HK-2 (cell line): ENCODE results near the gene FRS2.
"Not testable (repeated sequence)": the region's sequence is repeated elsewhere in the genome, so short reads cannot be mapped to it uniquely, and the experiment has no call there.

Experiments used
- DNase-seq: peaks from one replicate; pipeline ENCODE4 v3.0.0-alpha.2; 2018; ENCODE audit not compliant: unreplicated experiment

The FRS2 gene

DNA sequence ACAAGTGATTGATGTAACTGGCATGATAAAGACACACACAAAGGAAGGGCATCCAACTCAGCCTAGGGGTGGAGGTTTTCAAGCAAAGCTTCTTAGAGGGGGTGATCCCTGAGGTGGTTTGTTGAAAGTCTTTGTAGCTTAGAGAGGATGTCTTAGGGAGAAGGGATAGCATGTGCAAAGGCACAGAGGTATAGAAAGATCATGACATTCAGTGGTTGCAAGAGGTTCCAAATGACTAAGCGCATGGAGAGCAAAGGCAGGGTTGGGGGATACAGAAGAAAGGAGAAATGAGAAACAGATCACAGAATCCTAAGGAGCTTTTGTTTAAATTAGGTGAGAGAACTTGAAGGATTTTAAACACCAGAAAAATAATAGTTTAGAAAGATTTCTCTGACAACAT is 109.9 kb downstream of the FRS2 start:
- DNase-seq, result no peak

DNA sequence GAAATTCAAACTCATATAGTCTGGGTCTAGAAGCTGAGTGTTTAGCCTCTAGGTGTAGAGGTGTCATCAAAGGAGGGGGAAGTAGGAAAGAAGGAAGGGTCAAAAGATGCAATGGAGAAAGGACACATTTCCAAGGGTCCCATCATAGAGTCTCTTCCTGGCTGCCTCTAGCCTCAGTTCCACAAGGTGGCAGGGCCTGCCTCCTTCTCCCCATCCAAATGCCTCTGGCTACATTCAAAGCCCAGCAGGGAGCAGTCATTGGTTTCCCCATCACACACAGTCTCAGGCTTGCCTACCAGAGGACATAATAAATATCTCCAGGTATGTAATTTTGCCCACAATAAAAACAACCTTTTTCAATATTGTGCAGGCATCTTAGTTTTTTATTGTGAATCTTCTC is 113.0 kb downstream of the FRS2 start:
- no peak for DNase-seq

GRCh38 chr12:69585189-69586062 is 115.2 kb downstream of the FRS2 start, which contains the start of gene CCT2:
Gene CCT2, plus strand, starts transcription at chr12:69585459. Its CDS starts 63 bp downstream, at chr12:69585522.
- DNase-seq, result peak; percentile 94

DNA sequence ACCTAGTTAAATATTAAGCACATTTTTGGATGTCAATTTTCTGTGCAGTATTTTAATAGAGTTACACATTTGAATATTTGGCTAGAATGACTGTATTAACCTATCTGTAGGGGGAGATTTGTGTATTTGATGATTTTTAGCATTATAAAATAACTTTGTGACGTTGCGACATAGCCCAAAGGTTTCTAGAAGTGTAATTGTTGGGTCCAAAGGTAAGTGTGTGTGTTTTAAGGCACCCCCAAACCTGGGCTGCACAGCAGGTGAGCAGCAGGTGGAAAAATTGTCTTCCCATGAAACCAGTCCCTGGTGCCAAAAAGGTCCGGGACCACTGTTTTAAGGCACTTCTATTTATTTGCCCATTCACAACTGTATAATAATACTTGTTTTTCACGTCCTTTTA is 118.3 kb downstream of the FRS2 start:
- no peak for DNase-seq

DNA sequence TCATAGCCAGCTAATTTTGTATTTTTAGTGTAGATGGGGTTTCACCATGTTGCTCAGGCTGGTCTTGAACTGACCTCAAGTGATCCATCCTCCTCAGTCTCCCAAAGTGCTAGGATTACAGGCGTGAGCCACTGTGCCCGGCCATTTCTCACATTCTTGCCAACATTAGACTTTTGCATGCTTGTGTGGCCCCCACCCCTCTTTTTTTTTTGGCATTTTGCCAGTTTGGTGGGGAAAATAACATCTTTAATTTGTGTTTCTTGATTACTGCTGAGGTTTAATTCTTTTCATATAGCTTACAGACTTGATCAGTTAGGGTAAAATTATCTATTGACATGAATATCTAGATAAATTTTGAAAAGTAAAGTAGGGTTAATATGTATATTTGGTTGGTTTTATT is 118.9 kb downstream of the FRS2 start:
- no peak for DNase-seq

- DNase-seq, result no peak
Observed at GRCh38 chr12:69595689-69596088, 125.5 kb downstream of the FRS2 start.

DNA sequence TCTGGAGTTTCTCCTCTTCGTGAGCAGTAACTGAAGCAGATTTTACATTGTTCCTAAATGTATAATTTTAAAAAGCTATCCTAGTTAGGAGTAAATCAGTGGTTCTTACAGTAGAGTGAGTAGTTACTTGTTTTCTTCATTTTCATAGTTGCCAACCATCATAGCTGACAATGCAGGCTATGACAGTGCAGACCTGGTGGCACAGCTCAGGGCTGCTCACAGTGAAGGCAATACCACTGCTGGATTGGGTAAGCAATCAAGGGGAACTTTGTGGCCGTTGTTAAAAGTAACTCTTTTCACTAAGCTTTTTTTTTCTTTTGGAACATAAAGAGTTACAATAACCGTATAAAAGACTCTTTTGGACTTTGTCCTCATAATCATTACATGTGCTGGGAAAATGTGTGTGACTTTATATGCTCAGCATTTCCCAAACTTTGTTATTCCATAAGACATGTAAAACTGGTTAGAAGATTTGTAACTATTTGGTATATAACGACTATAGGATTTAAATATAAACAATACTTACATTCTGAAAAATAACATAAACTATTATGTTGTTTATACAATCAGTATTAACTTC is 128.1 kb downstream of the FRS2 start:
- DNase-seq, result no peak

DNA sequence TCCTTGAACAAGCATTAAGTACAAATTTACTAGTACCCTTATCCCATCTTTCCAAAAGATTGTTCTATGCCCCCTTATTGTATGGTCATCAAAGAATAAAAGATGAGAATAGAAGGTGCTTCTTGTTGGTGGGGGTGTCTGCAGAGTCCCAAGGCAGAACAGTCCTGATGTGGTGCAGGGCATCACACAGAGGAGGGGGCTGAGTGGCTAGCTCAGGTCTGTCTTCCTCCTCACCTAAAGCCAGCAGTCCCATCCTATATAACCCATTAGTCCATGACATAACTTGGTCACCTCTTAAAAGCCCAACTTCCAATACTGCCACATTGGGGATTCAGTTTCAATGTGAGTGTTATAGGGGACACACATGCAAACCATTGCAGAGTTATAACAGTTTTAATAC is 130.6 kb downstream of the FRS2 start:
- DNase-seq, result no peak

DNA sequence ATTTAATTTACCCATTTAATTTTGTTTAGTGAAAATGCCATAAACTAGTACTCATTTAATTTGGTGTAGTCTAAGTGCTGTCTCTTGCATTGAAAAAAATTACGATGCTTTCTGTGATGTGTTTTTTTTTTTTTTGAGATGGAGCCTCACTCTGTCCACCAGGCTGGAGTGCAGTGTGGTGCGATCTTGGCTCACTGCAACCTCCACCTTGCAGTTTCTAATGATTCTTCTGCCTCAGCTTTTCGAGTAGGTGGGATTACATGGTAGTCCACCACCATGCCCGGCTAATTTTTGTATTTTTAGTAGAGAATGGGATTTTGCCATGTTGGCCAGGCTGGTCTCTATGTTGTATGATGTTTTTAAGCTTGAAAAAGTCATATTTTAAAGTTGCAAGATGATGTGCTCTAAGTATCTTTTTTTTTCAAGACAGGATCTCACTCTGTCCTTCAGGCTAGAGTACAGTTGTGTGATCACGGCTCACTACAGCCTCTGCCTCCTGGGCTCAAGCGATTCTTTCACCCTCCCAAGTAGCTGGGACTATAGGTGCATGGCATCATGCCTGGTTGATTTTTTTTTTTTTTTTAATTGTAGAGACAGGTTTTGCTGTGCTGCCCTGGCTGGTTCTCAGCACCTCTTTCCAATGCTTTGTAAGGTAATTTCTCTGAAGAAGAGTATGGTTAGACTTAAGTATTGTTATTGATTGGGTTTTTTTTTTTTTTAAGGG is 131.9 kb downstream of the FRS2 start:
- DNase-seq, result no peak

DNA sequence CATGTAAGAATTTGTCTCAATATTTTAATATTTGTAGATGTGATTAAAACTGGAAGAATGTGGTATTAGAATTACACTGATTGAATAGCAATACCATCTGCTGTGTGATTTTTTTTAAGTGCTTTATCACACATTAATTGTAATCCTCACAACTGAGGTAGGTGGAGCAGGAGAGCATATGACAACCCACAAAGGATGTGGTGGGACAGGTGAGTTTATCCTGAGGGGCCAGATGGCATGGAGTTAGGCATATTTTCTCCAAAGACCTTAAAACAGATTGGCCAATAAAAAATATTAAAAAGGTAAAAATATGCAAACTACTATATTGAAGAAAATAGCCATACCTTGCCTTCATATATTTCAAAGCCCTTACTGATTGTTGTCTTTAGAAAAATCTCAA is 132.8 kb downstream of the FRS2 start:
- DNase-seq, result no peak

GRCh38 chr12:69603556-69603955 is 133.4 kb downstream of the FRS2 start:
- DNase-seq, result not testable (repeated sequence)

GRCh38 chr12:69604275-69604674 is 134.1 kb downstream of the FRS2 start:
- not testable (repeated sequence) for DNase-seq

DNA sequence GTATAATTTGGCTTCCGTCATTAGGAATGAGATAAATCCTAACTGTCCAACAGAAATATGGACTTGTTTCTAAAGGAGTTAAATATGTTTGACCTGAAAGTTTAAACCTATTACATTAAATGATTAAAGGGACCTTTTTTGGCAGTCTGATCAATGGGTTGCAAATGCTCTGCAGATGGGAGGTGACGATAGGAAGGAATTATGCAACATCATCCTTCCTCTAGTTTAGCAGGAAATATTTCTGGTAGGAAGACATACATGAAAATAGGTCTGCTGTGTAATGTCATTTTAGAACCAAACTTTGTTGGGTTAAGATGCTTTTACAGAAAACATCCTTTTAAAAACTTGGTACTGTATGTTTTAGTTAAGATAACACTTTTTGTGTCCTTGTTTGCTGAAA is 137.9 kb downstream of the FRS2 start:
- no peak for DNase-seq

GRCh38 chr12:69610126-69610525 is 139.9 kb downstream of the FRS2 start:
- no peak for DNase-seq

DNA sequence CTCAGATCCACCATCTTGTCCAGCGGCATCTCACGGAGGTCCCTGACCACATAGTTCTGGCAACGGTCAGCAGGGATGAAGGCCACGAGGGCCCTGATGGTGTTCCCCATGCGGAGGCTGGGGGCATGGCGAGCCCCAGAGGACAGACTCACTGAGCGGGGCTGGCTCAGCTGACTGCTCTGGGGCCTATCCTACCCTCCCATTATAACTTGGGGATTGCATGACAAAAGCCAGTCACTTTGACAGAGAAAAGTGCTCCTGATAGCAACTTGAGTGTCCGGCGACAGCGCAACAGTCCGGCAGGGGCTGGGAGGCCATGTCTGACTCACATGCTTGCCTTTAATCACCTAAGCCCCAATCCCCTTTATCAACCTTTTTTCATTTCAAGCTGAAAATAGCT is 140.5 kb downstream of the FRS2 start, which contains the start of gene LRRC10:
Gene LRRC10 (minus strand): TSS at position 179 of the 400 bp plus-strand sequence. CDS start 69 bp downstream, at position 110.
- no peak for DNase-seq

DNA sequence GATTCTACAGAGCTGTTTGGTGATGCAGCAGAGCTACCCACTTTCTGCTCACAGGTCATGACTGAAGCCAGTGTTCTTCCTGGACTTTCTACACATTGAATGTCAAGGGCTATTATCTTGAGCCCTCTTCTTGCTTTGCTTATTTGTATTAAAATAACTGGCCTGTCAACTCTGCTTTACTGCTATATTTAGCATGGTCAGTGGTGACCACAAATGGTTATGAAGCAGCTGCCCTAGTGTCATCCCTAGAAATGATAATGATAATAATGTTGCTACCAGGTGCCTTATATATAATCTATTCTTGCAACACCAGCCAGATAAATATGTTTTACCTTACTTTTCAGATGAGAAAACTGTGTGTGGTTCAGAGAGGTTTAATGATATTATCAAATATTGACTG is 143.2 kb downstream of the FRS2 start:
- no peak for DNase-seq

GRCh38 chr12:69616025-69616424 is 145.8 kb downstream of the FRS2 start:
- no peak for DNase-seq

GRCh38 chr12:69619050-69619449 is 148.9 kb downstream of the FRS2 start:
- no peak for DNase-seq

- DNase-seq, result no peak
Observed at GRCh38 chr12:69620077-69620476, 149.9 kb downstream of the FRS2 start.

DNA sequence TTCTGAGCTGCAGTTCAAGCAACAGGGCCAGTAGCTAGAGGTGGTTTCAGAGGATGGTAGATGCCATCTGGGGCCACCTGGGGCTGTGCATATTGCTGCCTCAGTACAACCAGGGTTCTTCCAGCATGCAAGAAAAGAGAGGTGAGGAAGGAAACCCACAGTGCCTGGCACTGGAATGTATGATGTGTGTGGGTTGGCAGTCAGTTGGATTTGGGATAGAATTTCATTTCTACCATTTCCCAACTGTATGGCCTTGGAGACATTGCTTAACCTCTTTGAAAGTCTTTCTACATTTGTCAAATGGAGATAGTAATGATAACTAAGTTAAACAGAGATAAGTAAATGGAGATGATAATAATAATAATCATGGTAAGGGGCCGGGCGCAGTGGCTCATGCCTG is 150.7 kb downstream of the FRS2 start:
- no peak for DNase-seq

- no peak for DNase-seq
Observed at GRCh38 chr12:69621551-69621950, 151.4 kb downstream of the FRS2 start.

DNA sequence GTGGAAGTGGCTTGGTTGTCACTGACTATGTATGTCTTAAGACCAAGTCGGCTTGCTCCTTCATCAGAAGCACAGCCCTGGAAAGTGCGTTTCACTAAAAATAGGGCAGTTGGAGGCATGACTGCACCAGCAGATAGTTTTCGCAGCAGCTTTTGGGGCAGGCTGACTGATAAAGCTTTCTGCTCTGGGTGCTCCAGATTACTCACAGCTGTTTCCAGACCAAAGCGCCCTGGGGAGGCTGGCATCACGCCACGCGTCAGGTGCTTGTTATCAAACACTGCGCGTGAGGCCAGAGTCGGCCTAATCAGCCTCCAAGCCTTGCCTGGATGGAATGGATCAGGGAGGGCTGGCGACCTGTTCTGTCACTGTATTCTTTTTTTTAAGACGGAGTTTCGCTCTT is 153.8 kb downstream of the FRS2 start:
- DNase-seq, result no peak

GRCh38 chr12:69627501-69627900 is 157.3 kb downstream of the FRS2 start:
- no peak for DNase-seq
